SHP77 treated with DMSO at 0.1 percent for 48 hours (cell line): Measurements from ENCODE around the gene PLB1.

Source experiments
- DNase-seq: peaks from one replicate; lab custom pipeline; 2025; lab: John Stamatoyannopoulos, UW

Gene PLB1

GRCh38 chr2:28499282-28499681, 3.4 kb downstream of the PLB1 start:
- no peak for DNase-seq

- no peak for DNase-seq
Observed at GRCh38 chr2:28505361-28505760, 9.5 kb downstream of the PLB1 start.

GRCh38 chr2:28506112-28506910, 10.5 kb downstream of the PLB1 start:
- DNase-seq: no peak

- peak; percentile 64 for DNase-seq
Observed at GRCh38 chr2:28507796-28508764, 12.2 kb downstream of the PLB1 start.

- DNase-seq: no peak
Observed at GRCh38 chr2:28509361-28509760, 13.5 kb downstream of the PLB1 start.

GRCh38 chr2:28510184-28510583, 14.3 kb downstream of the PLB1 start:
- DNase-seq: no peak

- DNase-seq: no peak
Observed at GRCh38 chr2:28511871-28512606, 16.2 kb downstream of the PLB1 start.

GRCh38 chr2:28512607-28512965, 16.7 kb downstream of the PLB1 start:
- no peak for DNase-seq

GRCh38 chr2:28513097-28513496, 17.2 kb downstream of the PLB1 start:
- no peak for DNase-seq

GRCh38 chr2:28515176-28515751, 19.4 kb downstream of the PLB1 start:
- DNase-seq: no peak

GRCh38 chr2:28516430-28516829, 20.6 kb downstream of the PLB1 start:
- DNase-seq: no peak

GRCh38 chr2:28516950-28517349, 21.1 kb downstream of the PLB1 start:
- no peak for DNase-seq

GRCh38 chr2:28521663-28522062, 25.8 kb downstream of the PLB1 start:
- no peak for DNase-seq

GRCh38 chr2:28522481-28522880, 26.6 kb downstream of the PLB1 start:
- no peak for DNase-seq

- DNase-seq: no peak
Observed at GRCh38 chr2:28523902-28524301, 28.0 kb downstream of the PLB1 start.

GRCh38 chr2:28525481-28525880, 29.6 kb downstream of the PLB1 start:
- no peak for DNase-seq

GRCh38 chr2:28526527-28527132, 30.8 kb downstream of the PLB1 start:
- DNase-seq: no peak

GRCh38 chr2:28527196-28527595, 31.3 kb downstream of the PLB1 start:
- DNase-seq: no peak

GRCh38 chr2:28528206-28528605, 32.3 kb downstream of the PLB1 start:
- DNase-seq: no peak

GRCh38 chr2:28530782-28531181, 34.9 kb downstream of the PLB1 start:
- DNase-seq: no peak

GRCh38 chr2:28532399-28532798, 36.5 kb downstream of the PLB1 start:
- no peak for DNase-seq
